ENCODE measurements around the gene ARHGAP40. TPM values are rescaled to one million over a fixed set of nuclear protein-coding genes. Genes with fewer than 3 reads are reported as not detected.

The ARHGAP40 gene
- not detected for total RNA-seq

DNA sequence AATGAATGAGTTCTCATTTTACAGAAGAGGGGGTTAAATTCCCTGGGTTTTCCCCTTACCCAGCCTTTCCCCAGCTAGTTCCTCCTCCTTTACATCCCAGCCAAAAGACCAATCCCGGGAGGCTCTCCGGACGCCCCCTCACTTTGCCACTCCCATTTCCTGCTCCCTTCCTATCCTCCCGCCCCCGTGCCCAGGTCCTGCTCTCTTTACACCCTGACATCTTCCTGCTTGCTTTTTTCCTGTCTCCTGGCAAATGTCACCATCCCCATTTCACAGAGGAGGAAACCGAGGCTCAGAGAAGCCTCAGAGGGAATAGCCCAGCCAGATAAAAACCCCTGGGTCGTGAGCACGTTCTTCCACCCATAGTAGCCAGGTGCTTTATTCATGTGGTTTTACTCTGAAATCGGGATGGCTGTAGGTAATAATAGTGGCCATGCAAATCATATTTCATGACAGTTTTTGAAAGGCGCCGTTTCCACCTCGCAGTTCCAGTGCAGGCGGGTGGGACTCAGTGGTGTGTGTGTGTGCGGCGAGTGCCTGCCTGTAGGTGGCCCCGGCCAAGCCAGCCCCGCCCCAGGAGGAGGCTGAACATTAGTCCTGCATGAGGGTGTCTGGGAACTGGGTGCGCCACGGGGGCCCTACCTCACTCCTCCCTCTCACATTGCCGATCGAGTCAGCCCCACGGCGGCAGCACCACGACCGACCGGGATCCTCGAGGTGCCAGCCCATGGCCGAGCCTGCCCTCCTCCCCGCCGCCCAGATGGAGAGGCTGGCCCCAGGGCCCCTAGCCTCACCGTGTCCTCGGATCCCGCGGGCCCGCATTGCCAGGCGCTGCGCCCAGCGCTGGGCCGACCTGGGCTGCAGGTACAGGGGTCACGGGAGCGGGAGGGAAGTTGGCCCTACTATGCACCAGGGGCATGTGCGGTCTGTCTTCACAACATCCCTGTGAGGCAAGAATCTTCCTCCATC, at the start of gene ARHGAP40:
ARHGAP40 (plus strand) TSS at position 594 of the 969 bp plus-strand sequence.
- no peak for DNase-seq

DNA sequence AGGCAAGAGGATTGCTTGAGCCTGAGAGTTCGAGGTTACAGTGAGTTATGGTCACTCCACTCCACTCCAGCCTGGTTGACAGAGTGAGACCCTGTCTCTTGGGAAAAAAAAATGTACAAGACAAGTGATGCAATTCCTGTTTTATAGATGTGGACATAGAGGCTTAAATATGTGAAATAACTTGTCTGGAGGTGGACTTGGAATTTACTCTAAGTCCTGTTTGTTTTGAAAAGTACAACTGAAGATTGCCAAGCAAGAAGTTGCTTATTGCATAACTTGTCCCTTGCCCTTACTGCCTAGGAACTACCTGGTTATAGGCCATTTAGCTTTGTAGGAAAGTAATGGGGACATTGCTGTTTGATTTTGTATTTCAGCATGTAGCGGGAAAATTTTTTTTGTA, 46.6 kb upstream of the ARHGAP40 start:
- no peak for DNase-seq

DNA sequence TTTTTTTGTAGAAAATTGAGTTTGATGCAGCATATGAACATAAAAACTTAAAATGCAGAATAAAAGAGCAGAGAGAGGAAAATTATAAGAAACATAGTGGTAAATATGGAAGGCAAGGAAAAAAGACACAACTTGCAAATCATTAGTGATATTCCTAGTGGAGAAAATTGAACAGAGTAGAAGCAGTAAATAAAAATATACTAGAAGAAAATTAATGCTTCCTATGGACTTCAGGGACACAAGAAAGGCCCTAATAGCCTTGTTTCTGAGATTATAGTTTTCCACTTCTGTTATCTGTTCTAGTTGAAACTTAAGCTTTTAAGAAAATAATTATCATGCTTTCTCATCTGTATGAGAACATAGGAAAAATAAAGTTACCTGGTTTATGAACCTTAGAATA, 46.2 kb upstream of the ARHGAP40 start:
- no peak for DNase-seq

DNA sequence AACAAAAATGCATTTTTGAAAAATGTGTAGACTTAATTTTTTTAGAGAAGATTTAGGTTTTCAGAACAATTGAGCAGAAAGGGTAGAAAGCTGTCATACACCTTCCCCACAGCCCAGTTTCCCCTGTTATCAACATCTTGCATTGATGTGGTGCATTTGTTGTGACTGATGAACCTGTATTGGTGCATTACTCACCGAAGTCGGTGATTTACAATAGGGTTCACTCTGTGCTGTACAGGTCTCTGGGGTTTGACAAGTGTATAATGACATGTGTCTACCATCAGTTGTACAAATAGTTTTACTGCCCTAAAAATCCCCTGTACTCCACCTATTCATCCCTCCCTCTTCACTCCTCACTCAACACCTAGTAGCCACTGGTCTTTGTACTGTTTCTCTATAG, 44.4 kb upstream of the ARHGAP40 start:
- DNase-seq: no peak

DNA sequence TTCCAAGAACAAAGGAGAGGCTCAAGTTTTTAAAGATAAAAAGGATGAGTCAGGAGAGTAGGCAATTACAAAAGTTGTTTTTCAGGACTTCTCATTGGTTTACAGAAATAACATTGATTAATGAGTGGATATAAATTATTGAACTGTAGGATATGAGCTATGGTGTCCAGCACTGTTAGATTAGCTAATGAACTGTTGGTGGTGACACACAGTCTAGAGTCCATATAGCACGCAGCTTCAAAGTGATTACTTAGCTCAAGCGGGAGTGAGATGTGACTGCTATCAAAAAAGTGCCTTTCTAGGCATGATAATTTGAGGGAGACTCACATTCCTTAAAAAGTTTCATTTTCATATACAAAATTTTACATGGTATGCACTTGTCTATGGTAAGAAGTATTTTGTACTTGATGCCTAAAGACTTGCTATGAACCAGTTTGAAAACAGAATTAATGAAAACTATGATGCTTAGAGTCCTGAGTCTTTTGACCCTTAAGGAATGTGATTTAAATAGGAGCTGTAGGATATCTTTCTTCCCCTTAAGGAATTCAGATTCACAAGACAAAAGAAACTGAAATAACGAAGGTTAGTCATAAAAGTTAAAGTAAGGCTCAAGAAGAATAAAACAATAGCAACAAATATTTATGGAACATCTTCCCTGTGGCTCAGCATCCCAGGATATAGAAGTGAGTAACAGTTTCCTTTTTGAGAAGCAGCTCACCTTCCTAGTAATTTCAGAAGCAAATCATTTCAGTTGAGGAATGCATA, 42.8 kb upstream of the ARHGAP40 start:
- DNase-seq: no peak

DNA sequence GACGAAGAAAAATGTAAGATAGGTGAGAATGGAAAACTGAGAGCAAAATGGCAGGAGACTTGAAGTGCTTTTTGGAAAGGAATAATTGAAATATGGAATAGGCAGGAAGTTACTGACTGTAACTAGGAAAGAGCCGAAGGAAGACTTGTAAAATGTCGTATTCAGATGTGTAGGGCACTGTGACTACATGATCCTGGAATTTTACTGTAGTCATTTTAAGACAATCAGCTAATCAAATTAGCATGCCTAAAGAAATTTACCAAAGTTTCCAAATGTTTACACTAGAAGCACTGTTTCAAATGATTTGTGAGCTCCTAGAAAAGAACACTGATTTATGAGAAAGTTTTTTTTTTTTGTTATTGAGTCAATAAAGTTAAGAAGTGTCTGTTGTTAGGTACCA, 41.8 kb upstream of the ARHGAP40 start:
- DNase-seq: no peak

DNA sequence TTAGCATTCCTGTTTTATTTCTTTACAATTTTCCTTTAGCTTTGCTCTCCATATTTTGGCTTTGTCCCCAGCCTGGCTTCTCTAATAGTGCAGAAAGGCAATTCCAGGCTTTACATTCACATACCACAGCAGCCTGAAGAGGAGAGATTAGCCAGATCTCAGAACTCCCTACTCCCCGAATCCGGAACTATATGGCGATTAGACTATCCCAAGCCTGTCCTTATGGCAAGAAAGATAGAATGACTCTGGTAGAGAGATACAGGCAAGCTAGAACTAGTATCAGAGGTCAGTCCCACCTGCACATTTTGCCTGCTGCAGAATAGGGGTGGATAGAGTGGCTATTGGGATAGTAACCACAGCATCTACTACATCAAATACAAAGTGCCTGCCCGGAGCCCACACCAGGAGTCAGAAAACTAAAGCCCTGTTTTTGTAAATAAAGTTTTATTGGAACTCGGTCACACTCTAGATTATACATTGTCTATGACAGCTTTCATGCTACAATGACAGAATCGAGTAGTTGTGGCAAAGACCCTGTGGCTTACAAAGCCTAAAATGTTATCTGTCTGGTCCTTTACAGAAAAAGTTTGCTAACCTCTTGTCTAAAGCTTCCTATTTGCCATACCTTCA, 37.7 kb upstream of the ARHGAP40 start:
- DNase-seq: no peak

DNA sequence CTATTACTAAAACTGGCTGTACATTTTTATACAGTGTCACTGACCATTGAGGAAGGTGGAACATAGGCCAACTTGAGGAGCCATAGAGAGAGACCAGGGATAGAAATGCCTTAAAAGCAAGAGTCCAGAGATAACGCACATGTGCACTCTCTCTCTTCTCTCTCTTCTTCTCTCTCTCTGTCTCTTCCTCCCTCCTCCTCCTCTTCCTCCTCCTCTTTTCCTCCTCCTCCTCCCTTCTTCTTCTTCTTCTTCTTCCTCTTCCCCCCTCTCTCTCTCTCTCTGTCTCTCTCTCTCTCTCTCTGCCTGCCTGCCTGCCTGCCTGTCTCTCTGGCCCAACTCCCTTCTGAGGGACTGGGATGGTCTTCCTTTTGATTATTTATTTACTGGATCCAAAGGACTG, 36.9 kb upstream of the ARHGAP40 start:
- DNase-seq: no peak

DNA sequence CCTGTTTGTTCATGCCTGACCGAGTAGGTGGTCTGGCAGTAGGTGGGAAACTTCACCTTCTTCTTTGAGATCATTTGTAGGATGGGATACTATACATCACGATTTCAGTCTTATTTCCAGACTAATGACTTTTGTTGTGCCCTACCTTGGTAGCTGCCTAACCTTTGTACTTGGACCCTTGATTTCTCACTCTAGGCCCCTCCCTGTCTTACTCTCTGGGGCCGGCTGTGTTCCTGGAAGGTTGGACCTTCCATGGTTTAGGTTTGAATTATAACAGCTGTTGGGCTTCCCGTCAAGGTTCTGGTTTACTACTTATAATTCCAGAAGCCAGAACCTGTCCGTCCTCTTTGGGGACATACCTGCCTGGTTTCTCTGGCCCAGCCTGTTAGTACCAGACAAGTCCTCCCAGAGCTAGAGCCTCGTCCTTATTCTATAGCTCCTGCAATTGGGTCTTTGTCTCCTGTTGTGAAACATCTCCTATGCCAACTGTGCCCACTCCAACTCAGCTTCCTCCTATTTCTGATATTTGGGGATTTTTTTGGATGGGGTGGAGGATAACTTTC, 35.5 kb upstream of the ARHGAP40 start:
- DNase-seq: no peak

DNA sequence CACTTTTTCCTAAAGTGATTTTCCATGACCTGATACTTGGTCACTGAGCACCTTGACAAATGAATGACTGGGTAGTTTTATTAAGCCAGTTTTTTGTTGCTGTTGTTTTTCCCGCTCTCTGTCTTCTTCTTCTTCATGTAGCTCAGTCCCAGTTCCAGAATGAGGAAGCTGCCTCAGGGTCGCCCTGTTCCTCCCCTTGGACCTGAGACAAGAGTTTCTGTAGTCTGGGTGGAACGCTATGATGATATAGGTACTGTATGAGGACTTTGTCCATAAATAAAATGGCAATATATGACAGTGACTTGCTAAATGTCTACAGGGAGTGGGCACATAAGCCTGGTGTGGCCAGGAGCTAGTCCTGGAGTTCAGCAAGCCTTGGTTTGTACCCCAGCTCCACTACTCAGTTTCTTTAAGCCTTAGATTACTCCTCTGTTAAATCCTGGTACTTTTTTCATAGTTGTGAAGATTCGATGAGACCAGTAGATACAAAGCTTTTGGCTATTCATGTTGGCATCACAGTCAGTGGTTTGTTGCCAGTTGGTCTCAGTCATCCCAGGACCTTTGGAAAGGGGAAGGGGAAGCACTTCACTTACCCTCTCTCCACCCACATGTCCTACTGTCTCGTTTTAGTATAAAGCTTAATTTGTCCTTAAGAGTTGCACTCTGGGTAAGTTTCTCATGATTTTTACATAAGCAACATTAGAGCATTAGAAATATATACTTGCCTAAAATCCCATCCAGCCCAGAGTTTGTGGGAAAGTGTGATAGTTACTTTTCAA, 31.7 kb upstream of the ARHGAP40 start:
- DNase-seq: no peak

DNA sequence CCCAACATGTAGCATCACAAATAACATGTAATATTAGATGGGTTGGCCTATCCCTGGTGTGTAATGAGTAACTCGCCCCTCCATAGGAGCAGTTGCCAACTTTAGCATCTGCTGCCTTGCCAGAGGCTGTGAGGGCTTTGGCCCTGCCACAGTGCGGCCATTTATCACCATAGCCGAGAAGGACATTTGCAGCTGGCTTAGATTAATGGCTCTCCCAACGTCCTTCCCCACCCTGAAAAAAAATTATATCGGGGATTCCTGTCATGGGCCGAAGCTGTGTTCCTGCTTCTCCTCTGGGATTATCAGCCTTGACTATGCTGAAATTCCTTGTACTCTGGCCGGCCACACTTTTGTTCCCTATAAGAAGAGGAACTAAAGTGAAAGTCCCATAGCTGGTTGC, 28.2 kb upstream of the ARHGAP40 start:
- no peak for DNase-seq

DNA sequence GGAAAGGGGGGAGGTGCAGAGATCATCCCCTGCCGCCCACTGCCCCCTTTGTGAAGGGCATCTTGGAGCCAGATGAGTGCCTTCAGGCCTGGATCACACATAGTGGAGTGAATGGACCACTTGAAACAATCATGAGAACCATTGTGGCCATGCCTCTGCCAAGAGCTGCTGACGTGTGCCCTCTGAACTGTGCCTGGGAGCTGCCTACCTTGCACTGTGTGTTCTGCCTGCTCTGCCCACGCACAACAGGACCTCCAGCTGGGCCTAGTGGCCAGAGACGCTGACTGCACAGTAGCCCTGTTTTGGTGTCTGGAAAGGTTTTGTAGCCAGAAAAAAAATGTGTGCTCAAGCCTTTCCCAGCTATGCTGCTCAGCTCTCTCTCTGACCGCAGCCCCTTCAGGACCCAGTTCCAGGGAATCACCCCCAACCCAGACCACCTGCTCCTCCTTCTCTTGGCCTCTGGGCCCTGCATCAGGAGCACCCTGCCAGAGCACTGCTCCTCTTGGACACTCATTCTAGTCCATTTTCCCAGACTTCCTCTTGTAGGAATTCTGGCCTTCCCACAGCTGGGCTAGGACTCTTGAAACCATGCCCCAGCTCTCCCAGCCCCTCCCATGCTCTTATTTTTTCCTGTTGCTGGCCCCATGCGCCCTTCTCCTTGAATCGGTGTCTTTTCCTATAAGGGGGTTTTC, 22.2 kb upstream of the ARHGAP40 start:
- no peak for DNase-seq

DNA sequence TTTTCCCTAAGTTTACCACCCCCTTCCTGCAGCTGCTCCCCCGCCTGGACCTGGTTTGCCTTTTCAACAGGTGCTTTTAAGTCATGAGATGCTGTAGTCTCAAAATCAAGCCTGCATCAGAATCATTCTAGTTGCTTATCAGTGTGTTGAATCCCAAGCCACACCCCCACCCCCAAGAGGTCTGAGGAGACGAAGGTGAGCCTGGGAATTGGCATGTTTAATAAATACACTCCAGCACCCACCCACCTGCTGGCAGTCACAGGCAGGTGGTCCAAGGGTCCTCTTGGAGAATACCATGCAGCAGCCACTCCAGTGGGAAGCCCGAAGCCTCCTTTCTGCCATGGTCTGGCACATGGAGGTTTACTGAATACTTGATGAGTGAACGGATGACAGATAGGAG, 21.7 kb upstream of the ARHGAP40 start:
- DNase-seq: no peak

DNA sequence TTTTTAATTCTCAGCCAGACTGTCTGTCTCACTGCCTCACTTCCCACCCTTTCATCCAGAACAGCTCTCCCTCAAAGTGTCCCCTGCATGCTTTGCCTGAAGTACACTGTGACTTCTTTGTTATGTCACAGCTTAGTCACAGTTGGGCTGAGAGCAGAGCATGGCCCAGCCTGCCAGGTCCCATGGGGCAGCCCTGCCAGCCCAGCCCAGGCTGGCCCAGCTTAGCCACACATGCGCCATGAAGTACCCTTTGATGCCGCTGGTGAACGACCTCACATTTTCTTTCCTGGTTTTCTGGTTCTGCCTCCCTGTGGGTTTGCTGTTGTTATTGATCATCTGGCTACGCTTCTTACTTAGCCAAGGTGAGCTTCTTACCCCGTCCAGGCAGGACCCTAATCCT, 20.6 kb upstream of the ARHGAP40 start, which contains the start of gene ADIG:
ADIG (plus strand) TSS at position 185 of the 400 bp plus-strand sequence; CDS start at position 239, 54 bp downstream.
- peak; percentile 32 for DNase-seq

DNA sequence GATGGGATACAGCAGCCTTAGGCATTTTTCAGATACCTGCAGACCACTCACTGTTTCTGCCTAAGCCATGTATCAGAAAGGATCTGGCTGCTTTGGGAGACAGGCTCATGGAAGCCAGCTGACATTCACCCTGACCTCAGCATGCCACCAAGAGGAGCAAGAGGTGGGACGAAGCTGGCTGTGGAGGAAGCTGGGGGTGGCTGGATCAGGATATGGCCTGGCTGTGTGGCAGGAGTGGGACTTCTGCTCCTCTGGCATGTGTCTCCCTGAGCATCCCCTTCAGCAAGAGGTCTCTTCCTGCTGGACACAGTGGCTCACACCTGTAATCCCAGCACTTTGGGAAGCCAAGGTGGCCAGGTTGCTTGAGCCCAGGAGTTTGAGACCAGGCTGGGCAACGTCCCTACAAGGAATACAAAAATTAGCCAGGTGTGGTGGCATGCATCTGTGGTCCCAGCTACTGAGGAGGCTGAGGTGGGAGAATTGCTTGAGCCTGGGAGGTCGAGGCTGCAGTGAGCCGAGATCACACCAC, 19.7 kb upstream of the ARHGAP40 start:
- DNase-seq: no peak

DNA sequence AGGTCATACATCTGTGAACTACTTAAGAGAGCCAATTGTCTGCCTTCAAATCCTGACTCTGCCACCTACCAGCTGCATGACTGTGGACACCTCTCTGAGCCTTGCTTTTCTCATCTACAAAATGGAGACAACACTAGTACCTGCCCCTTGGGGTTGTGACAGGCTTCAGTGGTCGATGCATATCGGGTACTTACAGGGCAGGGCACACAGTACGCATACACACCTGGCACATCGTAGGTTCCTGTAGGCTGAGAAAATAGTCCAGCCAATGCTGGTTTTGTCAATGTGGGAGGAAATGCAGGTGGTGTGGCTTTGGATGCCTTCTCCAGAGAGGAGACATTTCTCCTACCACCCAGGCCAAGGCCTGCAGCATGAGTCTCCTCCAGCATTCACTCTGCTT, 18.3 kb upstream of the ARHGAP40 start:
- DNase-seq: no peak

DNA sequence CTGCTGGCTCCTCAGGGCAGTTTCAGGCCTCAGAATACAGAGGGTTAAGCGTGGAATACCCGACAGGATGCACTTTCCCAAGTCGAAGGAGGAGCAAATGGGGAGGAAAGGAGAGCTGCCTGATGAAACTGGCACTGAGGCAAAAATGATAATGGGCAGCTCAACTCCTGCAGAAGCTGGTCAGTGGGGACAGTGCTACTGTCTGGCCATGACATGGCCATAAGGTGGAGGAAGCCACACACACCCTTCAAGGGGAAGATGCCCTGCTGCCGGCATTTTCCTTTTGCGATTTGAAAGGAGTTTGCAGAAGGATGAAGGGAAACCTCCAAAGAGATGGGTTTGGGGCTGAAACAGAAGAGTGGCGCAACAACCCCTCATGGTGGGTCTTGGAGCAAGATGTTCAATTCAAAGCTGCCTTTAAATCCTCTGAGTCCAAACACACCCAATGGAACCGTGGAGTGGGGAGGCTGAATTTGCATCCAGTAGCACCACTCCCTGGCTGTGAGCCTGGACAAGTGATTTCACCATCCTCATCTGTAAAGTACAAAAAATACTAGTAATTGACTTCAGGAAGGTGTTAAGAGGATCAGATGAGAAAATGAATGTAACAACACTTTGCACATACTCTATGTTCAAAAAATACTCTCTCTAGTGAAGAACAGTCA, 17.4 kb upstream of the ARHGAP40 start:
- no peak for DNase-seq

DNA sequence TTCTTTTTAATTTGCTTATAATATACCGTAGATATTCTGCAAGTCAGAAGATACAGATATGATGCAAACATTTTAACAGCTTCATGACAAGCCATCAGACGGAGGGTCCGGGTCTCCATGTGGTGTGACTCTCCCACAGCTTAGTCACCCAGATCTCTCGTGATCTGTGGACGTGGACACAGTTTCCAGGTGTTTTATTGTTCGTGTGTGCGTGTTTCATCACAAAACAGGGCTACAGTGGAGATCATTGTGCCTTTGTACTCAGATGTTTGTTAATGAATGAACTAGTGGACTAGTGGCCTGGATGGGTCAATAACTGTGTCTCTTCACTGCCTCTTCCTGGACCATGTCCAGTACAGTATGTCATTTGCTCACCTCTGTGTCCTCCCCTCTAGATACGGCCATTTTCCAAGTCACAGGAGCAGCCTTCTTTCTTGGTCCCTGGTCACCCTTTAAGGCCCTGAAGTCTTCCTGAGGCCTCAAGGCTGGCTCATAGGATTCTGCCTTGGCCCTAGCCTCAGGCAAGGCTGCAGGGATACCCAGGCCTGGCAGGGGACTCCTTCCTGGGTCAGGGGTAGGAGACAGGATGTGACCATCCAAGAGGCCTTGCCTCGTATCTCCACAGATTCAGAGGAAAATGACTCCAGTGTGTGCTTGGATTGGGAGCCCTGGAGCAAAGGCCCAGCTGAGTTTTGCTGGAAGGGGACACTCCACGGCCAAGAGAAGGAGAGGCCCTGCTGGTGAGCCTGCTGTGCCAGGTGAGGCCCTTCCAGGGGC, 16.0 kb upstream of the ARHGAP40 start:
- DNase-seq: no peak

DNA sequence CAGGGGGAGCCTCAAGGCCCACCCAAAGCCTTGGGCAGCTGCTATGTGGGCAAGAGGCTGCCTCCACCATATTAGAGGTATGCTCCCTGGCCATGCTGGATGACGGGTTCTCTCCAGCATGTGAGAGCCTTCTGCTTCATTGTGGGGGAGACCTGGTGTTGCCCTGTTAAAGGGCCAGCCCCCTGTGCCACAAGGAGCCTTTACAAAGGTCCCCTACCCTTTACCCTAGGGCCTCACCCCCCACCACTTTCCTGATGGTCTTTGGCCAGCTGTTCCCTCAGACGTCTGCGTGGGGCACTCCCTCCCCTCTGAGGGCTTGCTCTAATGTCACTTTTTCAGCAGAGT, 15.5 kb upstream of the ARHGAP40 start:
- DNase-seq: no peak

DNA sequence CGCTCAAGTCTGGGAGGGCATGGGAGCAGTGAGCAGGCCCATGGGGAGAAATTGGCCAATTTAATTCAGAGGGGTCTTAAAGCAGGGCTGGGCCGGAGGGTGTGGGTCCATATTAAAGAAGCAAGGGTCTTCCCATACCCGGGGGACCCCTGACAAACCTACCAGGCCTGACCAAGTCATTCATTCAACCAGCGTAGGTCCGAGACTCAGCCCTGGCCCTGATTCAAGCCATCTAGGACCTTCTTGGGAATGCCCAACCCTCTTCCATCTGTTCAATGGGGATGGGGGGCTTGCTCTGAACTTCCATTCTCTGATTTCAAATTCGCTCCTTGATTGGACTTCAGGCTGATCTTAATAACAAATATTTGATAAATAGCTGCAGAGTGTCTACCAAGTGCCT, 13.3 kb upstream of the ARHGAP40 start:
- no peak for DNase-seq
